Measurements from ENCODE around the gene BORCS6.

DNA sequence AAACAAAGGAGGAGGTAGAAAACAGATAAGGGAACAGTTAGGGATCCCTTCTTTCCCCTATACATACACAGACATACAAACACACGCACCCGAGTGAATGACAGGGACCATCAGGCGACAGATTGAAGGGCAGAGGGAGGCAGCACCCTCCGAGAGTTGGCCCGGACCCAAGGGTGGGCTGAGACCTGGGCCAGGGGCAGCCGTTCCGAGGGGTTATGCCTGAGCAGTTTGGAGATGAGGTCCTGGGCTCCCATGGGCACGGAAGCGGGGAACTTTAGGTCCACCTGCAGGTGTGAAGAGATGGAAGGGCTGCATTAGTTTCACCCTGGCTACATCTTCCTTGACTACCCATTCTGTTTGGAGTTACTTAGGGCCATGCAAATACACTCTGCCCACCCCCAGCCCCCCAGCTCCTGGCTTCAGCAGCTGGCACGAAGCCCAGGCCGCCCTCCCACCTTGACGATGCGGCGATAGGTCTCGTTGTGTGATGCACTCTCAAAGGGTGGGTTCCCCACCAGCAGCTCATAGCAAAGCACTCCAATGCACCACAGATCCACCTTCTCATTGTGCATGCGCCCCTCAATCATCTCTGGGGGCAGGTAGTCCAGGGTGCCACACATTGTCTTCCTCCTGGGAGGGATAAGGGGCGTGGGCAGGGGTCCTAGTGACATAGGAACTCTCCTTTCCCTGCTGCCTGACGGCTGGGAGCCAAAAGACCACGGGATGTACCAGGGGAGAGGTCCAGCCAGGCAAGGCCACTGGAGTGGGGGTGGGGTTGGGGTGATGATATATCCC, 15.0 kb upstream of the BORCS6 start:
- TF ChIP-seq, protein P1, sequence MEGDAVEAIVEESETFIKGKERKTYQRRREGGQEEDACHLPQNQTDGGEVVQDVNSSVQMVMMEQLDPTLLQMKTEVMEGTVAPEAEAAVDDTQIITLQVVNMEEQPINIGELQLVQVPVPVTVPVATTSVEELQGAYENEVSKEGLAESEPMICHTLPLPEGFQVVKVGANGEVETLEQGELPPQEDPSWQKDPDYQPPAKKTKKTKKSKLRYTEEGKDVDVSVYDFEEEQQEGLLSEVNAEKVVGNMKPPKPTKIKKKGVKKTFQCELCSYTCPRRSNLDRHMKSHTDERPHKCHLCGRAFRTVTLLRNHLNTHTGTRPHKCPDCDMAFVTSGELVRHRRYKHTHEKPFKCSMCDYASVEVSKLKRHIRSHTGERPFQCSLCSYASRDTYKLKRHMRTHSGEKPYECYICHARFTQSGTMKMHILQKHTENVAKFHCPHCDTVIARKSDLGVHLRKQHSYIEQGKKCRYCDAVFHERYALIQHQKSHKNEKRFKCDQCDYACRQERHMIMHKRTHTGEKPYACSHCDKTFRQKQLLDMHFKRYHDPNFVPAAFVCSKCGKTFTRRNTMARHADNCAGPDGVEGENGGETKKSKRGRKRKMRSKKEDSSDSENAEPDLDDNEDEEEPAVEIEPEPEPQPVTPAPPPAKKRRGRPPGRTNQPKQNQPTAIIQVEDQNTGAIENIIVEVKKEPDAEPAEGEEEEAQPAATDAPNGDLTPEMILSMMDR (conservative IDR thresholded peaks at IDR 0.05; ENCODE audit: low read depth in 2 of 2) = no peak
- TF ChIP-seq ZNF114 (CRISPR knock-in tag; IDR thresholded peaks at IDR 0.05) (no peak), CREB1 (CRISPR knock-in tag; IDR thresholded peaks at IDR 0.05; ENCODE audit: low read depth) (no peak), POLR2AphosphoS5 (IDR thresholded peaks at IDR 0.05; ENCODE audit: low read depth) (no peak), EZH2 (IDR thresholded peaks at IDR 0.05; ENCODE audit: low read depth, unreplicated experiment) (no peak), NANOG (IDR thresholded peaks at IDR 0.05; ENCODE audit: borderline replicate concordance) (no peak), STAT1 (IDR thresholded peaks at IDR 0.05; ENCODE audit: unreplicated experiment) (no peak), EZH2phosphoT487 (IDR thresholded peaks at IDR 0.05; ENCODE audit: unreplicated experiment) (no peak), JUNB (IDR thresholded peaks at IDR 0.05; ENCODE audit: unreplicated experiment) (no peak)
- TF ChIP-seq, protein P2, sequence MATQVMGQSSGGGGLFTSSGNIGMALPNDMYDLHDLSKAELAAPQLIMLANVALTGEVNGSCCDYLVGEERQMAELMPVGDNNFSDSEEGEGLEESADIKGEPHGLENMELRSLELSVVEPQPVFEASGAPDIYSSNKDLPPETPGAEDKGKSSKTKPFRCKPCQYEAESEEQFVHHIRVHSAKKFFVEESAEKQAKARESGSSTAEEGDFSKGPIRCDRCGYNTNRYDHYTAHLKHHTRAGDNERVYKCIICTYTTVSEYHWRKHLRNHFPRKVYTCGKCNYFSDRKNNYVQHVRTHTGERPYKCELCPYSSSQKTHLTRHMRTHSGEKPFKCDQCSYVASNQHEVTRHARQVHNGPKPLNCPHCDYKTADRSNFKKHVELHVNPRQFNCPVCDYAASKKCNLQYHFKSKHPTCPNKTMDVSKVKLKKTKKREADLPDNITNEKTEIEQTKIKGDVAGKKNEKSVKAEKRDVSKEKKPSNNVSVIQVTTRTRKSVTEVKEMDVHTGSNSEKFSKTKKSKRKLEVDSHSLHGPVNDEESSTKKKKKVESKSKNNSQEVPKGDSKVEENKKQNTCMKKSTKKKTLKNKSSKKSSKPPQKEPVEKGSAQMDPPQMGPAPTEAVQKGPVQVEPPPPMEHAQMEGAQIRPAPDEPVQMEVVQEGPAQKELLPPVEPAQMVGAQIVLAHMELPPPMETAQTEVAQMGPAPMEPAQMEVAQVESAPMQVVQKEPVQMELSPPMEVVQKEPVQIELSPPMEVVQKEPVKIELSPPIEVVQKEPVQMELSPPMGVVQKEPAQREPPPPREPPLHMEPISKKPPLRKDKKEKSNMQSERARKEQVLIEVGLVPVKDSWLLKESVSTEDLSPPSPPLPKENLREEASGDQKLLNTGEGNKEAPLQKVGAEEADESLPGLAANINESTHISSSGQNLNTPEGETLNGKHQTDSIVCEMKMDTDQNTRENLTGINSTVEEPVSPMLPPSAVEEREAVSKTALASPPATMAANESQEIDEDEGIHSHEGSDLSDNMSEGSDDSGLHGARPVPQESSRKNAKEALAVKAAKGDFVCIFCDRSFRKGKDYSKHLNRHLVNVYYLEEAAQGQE (IDR thresholded peaks at IDR 0.05; ENCODE audit: unreplicated experiment) = no peak

Measured in GM23338 (cell line).